GM13977 (cell line): Measurements from ENCODE around the gene TULP4.
"Not testable (repeated sequence)": the region's sequence is repeated elsewhere in the genome, so short reads cannot be mapped to it uniquely, and the experiment has no call there.

Experiments used
- DNase-seq: peaks from one replicate; pipeline ENCODE4 v3.0.0; 2012; ENCODE audit warnings: low spot score
- CTCF ChIP-seq: IDR thresholded peaks from 2 replicates; pipeline ENCODE4 v1.5.1; 2012; ENCODE audit warnings: mild to moderate bottlenecking, control low read depth; ENCODE audit not compliant: insufficient read depth; ENCODE audit errors: extremely low read depth, missing control alignments
- in situ Hi-C: fragments of 300-500 bp; cut with MboI; formaldehyde crosslinking; loops from one replicate; pipeline ENCODE4 v1.12.0; 2022; ENCODE audit warnings: low sequenced_read_pairs, low pct_unique_long_range_greater_than_20kb, mixed read lengths, inconsistent platforms; ENCODE audit not compliant: unreplicated experiment

TULP4 gene

GRCh38 chr6:158521759-158522158 lies 209.5 kb downstream of the TULP4 start:
- no peak for DNase-seq
- in situ Hi-C loops: loop anchor here (10.0 kb wide), 1 partner anchor 297 kb away; no protein-coding TSS in a partner anchor
- no peak for TF ChIP-seq CTCF

- no peak for DNase-seq
- in situ Hi-C loops: loop anchor here (10.0 kb wide), 1 partner anchor 298 kb away; no protein-coding TSS in a partner anchor
- no peak for TF ChIP-seq CTCF
Observed at GRCh38 chr6:158522616-158523015, 210.4 kb downstream of the TULP4 start.

- no peak for TF ChIP-seq CTCF
- DNase-seq: no peak
- in situ Hi-C loops: loop anchor here (10.0 kb wide), 1 partner anchor 300 kb away; no protein-coding TSS in a partner anchor
Observed at GRCh38 chr6:158524311-158524710, 212.0 kb downstream of the TULP4 start.

GRCh38 chr6:158527858-158528257 lies 215.6 kb downstream of the TULP4 start:
- DNase-seq: not testable (repeated sequence)
- in situ Hi-C loops: loop anchor here (10.0 kb wide), 1 partner anchor 303 kb away; no protein-coding TSS in a partner anchor

GRCh38 chr6:158528826-158529225 lies 216.6 kb downstream of the TULP4 start:
- no peak for TF ChIP-seq CTCF
- in situ Hi-C loops: loop anchor here (10.0 kb wide), 1 partner anchor 304 kb away; no protein-coding TSS in a partner anchor
- no peak for DNase-seq

GRCh38 chr6:158529629-158530028 lies 217.4 kb downstream of the TULP4 start:
- no peak for TF ChIP-seq CTCF
- DNase-seq: no peak
- in situ Hi-C loops: loop anchor here (10.0 kb wide), 1 partner anchor 305 kb away; no protein-coding TSS in a partner anchor

GRCh38 chr6:158531566-158531965 lies 219.3 kb downstream of the TULP4 start:
- TF ChIP-seq CTCF: no peak
- in situ Hi-C loops: no loop called here
- DNase-seq: no peak
